RWPE2 (cell line): ENCODE measurements around the gene SUGCT.
A peak's percentile ranks its signal among the peaks of the same experiment; 100 is the strongest.

Experiments used
- ATAC-seq: fragments of 200-7000 bp; cut with Tn5 transposase; 3 replicates; pipeline ENCODE4 v1.9.1; 2021; ENCODE audit warnings: low read depth
- DNase-seq: peaks from one replicate; pipeline ENCODE4 v3.0.0-alpha.2; 2020; ENCODE audit warnings: low spot score
- H3K27ac ChIP-seq: fragments of 450-650 bp; 2 replicates; pipeline ENCODE4 v1.5.1; 2017; ENCODE audit warnings: mild to moderate bottlenecking; ENCODE audit not compliant: poor library complexity, severe bottlenecking
- H3K27me3 ChIP-seq: fragments of 250-450 bp; sonication (Bioruptor Pico); 2 replicates; pipeline ENCODE4 v1.5.1; 2021; ENCODE audit warnings: mild to moderate bottlenecking, moderate library complexity; ENCODE audit not compliant: insufficient read depth, poor library complexity, severe bottlenecking
- H3K36me3 ChIP-seq: fragments of 250-450 bp; sonication (Bioruptor Pico); 2 replicates; pipeline ENCODE4 v1.5.1; 2020; ENCODE audit warnings: low read depth, mild to moderate bottlenecking, moderate library complexity
- H3K4me1 ChIP-seq: fragments of 250-450 bp; sonication (Bioruptor Pico); 2 replicates; pipeline ENCODE4 v1.5.1; 2021; ENCODE audit warnings: mild to moderate bottlenecking, moderate library complexity; ENCODE audit not compliant: insufficient read depth, poor library complexity, severe bottlenecking
- H3K4me3 ChIP-seq: fragments of 250-450 bp; sonication (Bioruptor Pico); 2 replicates; pipeline ENCODE4 v1.5.1; 2021; ENCODE audit warnings: mild to moderate bottlenecking, moderate library complexity; ENCODE audit not compliant: severe bottlenecking
- H3K9me3 ChIP-seq: fragments of 250-450 bp; sonication (Bioruptor Pico); 2 replicates; pipeline ENCODE4 v1.5.1; 2021; ENCODE audit warnings: mild to moderate bottlenecking, moderate library complexity; ENCODE audit not compliant: severe bottlenecking
- TF ChIP-seq, protein P1 (sequence below): fragments of 450-650 bp; IDR thresholded peaks from one replicate; pipeline ENCODE4 v1.5.1; 2017; ENCODE audit warnings: mild to moderate bottlenecking, moderate library complexity; ENCODE audit not compliant: poor library complexity, severe bottlenecking

SUGCT gene

GRCh38 chr7:40134428-40135316 is at the start of gene SUGCT, which contains the start of gene MPLKIP:
Gene SUGCT, plus strand, starts transcription at chr7:40135005.
Gene MPLKIP, minus strand, starts transcription at chr7:40134622. Its CDS starts 55 bp downstream, at chr7:40134567.
- peak within 1 kb of the TSS; percentile 78 for H3K27ac ChIP-seq
- ATAC-seq (peak; percentile 83), DNase-seq (peak; percentile 83)
- TF ChIP-seq, protein P1, sequence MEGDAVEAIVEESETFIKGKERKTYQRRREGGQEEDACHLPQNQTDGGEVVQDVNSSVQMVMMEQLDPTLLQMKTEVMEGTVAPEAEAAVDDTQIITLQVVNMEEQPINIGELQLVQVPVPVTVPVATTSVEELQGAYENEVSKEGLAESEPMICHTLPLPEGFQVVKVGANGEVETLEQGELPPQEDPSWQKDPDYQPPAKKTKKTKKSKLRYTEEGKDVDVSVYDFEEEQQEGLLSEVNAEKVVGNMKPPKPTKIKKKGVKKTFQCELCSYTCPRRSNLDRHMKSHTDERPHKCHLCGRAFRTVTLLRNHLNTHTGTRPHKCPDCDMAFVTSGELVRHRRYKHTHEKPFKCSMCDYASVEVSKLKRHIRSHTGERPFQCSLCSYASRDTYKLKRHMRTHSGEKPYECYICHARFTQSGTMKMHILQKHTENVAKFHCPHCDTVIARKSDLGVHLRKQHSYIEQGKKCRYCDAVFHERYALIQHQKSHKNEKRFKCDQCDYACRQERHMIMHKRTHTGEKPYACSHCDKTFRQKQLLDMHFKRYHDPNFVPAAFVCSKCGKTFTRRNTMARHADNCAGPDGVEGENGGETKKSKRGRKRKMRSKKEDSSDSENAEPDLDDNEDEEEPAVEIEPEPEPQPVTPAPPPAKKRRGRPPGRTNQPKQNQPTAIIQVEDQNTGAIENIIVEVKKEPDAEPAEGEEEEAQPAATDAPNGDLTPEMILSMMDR = peak; percentile 99
- H3K36me3 ChIP-seq = peaks cover 32% of the 10 kb centered on the region
- peaks cover 15% of the 10 kb centered on the region for H3K4me1 ChIP-seq
- H3K27me3 ChIP-seq = no peaks in the 10 kb centered on the region
- no peaks in the 10 kb centered on the region for H3K9me3 ChIP-seq
- H3K4me3 ChIP-seq = peak within 1 kb of the TSS; percentile 96

DNA sequence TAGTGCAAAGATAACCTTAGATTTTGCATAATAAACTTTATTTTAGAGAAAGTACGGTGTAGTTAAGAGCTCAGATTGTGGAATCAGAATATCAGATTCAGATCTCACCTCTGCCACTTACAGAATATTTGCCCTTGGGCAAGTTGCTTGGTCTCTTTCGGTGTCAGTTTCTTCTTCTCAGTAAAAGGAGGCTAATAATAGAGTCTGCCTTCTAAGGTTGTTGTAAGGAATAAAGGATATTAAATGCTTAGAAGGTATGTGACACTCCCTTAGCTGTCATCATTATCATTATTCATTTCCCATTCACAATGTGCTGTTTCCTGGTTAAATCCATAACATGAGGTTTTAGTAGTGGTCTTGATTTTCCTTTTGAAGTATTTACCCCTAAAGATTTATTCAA is 42.6 kb upstream of the SUGCT start:
- H3K4me3 ChIP-seq = no peak overlapping the region
- H3K4me1 ChIP-seq = no peaks in the 10 kb centered on the region
- TF ChIP-seq, protein P1 = no peak
- no peaks in the 10 kb centered on the region for H3K27me3 ChIP-seq
- H3K9me3 ChIP-seq = no peaks in the 10 kb centered on the region
- ATAC-seq = no peak
- DNase-seq = no peak
- H3K36me3 ChIP-seq = peaks cover 71% of the 10 kb centered on the region
- H3K27ac ChIP-seq = no peak overlapping the region

DNA sequence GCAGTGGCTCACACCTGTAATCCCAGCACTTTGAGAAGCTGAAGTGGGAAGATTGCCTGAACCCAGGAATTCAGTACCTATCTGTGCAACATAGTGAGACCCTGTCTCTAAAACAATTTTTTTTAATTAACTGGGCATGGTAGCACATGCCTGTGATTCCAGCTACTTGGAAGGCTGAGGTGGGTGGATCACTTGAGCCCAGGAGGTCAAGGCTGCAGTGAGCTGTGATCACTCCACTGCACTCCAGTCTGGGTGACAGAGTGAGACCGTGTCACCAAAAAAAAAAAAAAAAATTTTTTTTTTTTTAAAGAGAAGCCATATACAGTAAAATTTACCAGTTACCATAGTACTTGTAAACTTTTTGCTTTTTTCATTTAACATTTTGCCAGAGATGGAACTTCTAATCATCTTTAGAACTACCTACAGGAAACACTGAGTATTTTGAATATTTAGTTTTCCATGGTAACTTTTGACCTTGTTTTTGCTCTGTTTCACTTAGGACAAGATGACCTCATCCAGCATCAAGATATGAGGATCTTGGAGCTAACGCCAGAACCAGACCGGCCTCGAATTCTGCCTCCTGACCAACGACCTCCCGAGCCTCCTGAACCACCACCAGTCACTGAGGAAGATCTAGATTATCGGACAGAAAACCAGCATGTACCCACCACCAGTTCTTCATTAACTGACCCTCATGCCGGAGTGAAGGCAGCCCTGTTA is 41.0 kb upstream of the SUGCT start:
- TF ChIP-seq, protein P1 = no peak
- peaks cover 58% of the 10 kb centered on the region for H3K36me3 ChIP-seq

DNA sequence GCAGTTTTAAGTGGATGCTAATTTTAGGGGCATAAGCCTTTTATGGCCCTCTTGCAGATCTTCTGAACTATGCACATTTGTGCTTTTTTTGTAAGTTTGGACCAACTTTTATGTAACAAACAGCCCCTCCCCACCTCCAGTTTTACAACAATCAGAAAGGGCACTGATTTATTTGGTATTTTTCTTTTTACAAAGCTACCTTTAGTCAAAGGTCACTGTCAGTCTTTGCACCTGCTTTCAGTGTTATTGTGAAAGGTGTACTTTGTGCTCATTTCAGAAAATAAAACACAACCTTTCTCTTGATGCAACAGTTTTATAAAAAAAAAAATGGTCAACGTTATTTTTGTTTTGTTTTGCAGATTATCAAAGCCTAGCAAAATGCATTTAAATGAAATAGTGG is 39.6 kb upstream of the SUGCT start:
- ATAC-seq (no peak), DNase-seq (no peak)
- TF ChIP-seq, protein P1 = no peak
- H3K27me3 ChIP-seq = no peaks in the 10 kb centered on the region
- H3K27ac ChIP-seq = no peak overlapping the region
- no peak overlapping the region for H3K4me3 ChIP-seq
- H3K9me3 ChIP-seq = no peaks in the 10 kb centered on the region
- H3K36me3 ChIP-seq = peaks cover 46% of the 10 kb centered on the region
- H3K4me1 ChIP-seq = no peaks in the 10 kb centered on the region

More for the DNA sequence above, 41.0 kb upstream of the SUGCT start:
- H3K27ac ChIP-seq = no peak overlapping the region
- H3K4me3 ChIP-seq = no peak overlapping the region
- no peak for DNase-seq
- no peaks in the 10 kb centered on the region for H3K4me1 ChIP-seq
- H3K27me3 ChIP-seq = no peaks in the 10 kb centered on the region
- no peak for ATAC-seq
- no peaks in the 10 kb centered on the region for H3K9me3 ChIP-seq
